MM.1S (cell line): Measurements from ENCODE around the gene SLC36A4.
A peak's percentile ranks its signal among the peaks of the same experiment; 100 is the strongest.

Experiments used
- DNase-seq: peaks from one replicate; pipeline ENCODE4 v3.0.0-alpha.2; 2015
- H2AFZ ChIP-seq: fragments of 300-600 bp; sonication (generic); 2 replicates; pipeline ENCODE4 v1.6.0; 2016; ENCODE audit warnings: antibody characterized with exemption, low read length
- H3F3A ChIP-seq: fragments of 300-600 bp; sonication (generic); 2 replicates; pipeline ENCODE4 v1.6.1; 2016; ENCODE audit warnings: mild to moderate bottlenecking, antibody characterized with exemption, low read length, moderate library complexity, mixed read lengths; ENCODE audit not compliant: insufficient read depth
- H3K27ac ChIP-seq: fragments of 300-600 bp; sonication (generic); 2 replicates; pipeline ENCODE4 v1.5.1; 2016; ENCODE audit warnings: mild to moderate bottlenecking, low read length
- H3K27me3 ChIP-seq: fragments of 300-600 bp; sonication (generic); replicated peaks from 2 replicates; pipeline ENCODE4 v1.6.0; 2016; ENCODE audit warnings: low read length; ENCODE audit not compliant: insufficient read depth
- H3K36me3 ChIP-seq: fragments of 300-600 bp; sonication (generic); replicated peaks from 2 replicates; pipeline ENCODE4 v1.6.1; 2016; ENCODE audit warnings: mild to moderate bottlenecking, low read length, mixed read lengths; ENCODE audit not compliant: insufficient read depth
- H3K4me1 ChIP-seq: fragments of 300-600 bp; sonication (generic); 2 replicates; pipeline ENCODE4 v1.6.1; 2016; ENCODE audit warnings: low read length, mixed read lengths
- H3K4me2 ChIP-seq: fragments of 300-600 bp; sonication (generic); 2 replicates; pipeline ENCODE4 v1.6.0; 2016; ENCODE audit warnings: low read depth, low read length
- H3K4me3 ChIP-seq: fragments of 300-600 bp; sonication (generic); 2 replicates; pipeline ENCODE4 v1.5.1; 2016; ENCODE audit warnings: low read length, mixed read lengths
- H3K79me2 ChIP-seq: fragments of 300-600 bp; sonication (generic); 2 replicates; pipeline ENCODE4 v1.6.1; 2016; ENCODE audit warnings: mixed run types, low read length, mixed read lengths
- H3K9ac ChIP-seq: fragments of 300-600 bp; sonication (generic); 2 replicates; pipeline ENCODE4 v1.6.1; 2016; ENCODE audit warnings: low read length, mixed read lengths
- H3K9me2 ChIP-seq: fragments of 300-600 bp; sonication (generic); replicated peaks from 2 replicates; pipeline ENCODE4 v1.6.1; 2016; ENCODE audit warnings: mild to moderate bottlenecking, low read length, mixed read lengths; ENCODE audit not compliant: insufficient read depth
- H3K9me3 ChIP-seq: fragments of 300-600 bp; sonication (generic); replicated peaks from 2 replicates; pipeline ENCODE4 v1.6.1; 2016; ENCODE audit warnings: mild to moderate bottlenecking, low read length, mixed read lengths; ENCODE audit not compliant: insufficient read depth
- H4K20me1 ChIP-seq: fragments of 300-600 bp; sonication (generic); 2 replicates; pipeline ENCODE4 v1.6.1; 2016; ENCODE audit warnings: mild to moderate bottlenecking, low read length, moderate library complexity, mixed read lengths; ENCODE audit not compliant: insufficient read depth
- EZH2 ChIP-seq: fragments of 300-600 bp; sonication (generic); optimal IDR thresholded peaks from 2 replicates; pipeline ENCODE3; 2017; ENCODE audit warnings: low read depth, mild to moderate bottlenecking, antibody characterized with exemption, low read length, mixed read lengths
- EZH2phosphoT487 ChIP-seq: fragments of 300-600 bp; sonication (generic); IDR thresholded peaks from 2 replicates; pipeline ENCODE4 v1.6.1; 2018; ENCODE audit warnings: antibody characterized with exemption, low read length
- TF ChIP-seq, protein P1 (sequence below): fragments of 300-600 bp; sonication (generic); IDR thresholded peaks from 2 replicates; pipeline ENCODE4 v1.5.1; 2016; ENCODE audit warnings: antibody characterized with exemption, low read length, mixed read lengths

The SLC36A4 gene

GRCh38 chr11:93199616-93200015, 1.8 kb upstream of the SLC36A4 start:
- Histone ChIP-seq H3K9me2 (no peaks in the 10 kb centered on the region), H3K27me3 (no peaks in the 10 kb centered on the region), H3K9me3 (no peaks in the 10 kb centered on the region), H3K36me3 (no peaks in the 10 kb centered on the region), H3F3A (peaks cover 4% of the 10 kb centered on the region; the same call in 1 of the 2 replicates), H3K4me3 (no peak overlapping the region), H3K27ac (no peak overlapping the region), H4K20me1 (no peaks in the 10 kb centered on the region), H3K79me2 (peaks cover 25% of the 10 kb centered on the region), H2AFZ (no peak overlapping the region), H3K4me2 (no peak overlapping the region), H3K4me1 (no peaks in the 10 kb centered on the region), H3K9ac (no peak overlapping the region)
- TF ChIP-seq, protein P1, sequence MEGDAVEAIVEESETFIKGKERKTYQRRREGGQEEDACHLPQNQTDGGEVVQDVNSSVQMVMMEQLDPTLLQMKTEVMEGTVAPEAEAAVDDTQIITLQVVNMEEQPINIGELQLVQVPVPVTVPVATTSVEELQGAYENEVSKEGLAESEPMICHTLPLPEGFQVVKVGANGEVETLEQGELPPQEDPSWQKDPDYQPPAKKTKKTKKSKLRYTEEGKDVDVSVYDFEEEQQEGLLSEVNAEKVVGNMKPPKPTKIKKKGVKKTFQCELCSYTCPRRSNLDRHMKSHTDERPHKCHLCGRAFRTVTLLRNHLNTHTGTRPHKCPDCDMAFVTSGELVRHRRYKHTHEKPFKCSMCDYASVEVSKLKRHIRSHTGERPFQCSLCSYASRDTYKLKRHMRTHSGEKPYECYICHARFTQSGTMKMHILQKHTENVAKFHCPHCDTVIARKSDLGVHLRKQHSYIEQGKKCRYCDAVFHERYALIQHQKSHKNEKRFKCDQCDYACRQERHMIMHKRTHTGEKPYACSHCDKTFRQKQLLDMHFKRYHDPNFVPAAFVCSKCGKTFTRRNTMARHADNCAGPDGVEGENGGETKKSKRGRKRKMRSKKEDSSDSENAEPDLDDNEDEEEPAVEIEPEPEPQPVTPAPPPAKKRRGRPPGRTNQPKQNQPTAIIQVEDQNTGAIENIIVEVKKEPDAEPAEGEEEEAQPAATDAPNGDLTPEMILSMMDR: no peak
- DNase-seq: no peak

DNA sequence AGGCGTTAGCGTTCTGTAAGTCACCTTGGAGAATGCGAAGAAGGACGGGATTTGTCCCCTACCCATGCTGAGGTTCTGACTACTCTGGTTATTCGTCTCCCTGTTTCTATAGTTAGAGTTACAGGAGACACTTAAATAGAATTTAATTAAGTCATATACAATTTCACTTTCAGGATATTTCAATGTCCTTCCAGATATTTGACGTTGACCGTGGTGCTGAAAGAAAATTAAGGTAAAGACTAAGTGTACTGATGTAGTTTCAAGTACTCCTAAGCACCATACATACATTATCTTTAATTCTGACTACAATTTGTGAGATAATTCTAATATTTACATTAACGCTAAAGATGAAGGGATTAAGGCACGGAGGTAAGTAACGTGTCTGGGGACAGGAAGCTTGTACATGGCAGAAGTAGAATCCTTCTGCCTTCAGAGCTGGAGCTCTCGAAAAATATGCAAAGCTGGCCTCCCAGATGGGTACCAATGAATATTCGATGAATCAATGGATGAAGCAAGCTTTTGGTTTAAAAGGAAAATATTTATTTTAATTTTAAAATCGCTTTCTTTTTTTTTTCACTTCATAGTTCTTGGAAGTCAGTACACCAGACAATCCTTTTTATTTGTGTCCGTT, 539 bp upstream of the SLC36A4 start:
- Histone ChIP-seq H3K4me2 (peak overlapping the region; percentile 77), H3K9me3 (no peaks in the 10 kb centered on the region), H3K4me1 (no peaks in the 10 kb centered on the region), H3K9ac (peak overlapping the region; percentile 94; the same call in 1 of the 2 replicates), H4K20me1 (no peaks in the 10 kb centered on the region), H3F3A (peaks cover 4% of the 10 kb centered on the region; the same call in 1 of the 2 replicates), H3K79me2 (peaks cover 30% of the 10 kb centered on the region), H2AFZ (peak overlapping the region; percentile 87), H3K4me3 (peak overlapping the region; percentile 79), H3K27ac (peak overlapping the region; percentile 82; the same call in 1 of the 2 replicates), H3K9me2 (no peaks in the 10 kb centered on the region), H3K36me3 (no peaks in the 10 kb centered on the region), H3K27me3 (no peaks in the 10 kb centered on the region)
- TF ChIP-seq EZH2phosphoT487 (no peak), EZH2 (no peak)
- TF ChIP-seq, protein P1: no peak
- peak; percentile 47 for DNase-seq

- Histone ChIP-seq H3K9me2 (no peaks in the 10 kb centered on the region), H3K27ac (peak overlapping the region; percentile 82; the same call in 1 of the 2 replicates), H3K4me3 (peak overlapping the region; percentile 79), H4K20me1 (no peaks in the 10 kb centered on the region), H3F3A (peaks cover 4% of the 10 kb centered on the region; the same call in 1 of the 2 replicates), H3K27me3 (no peaks in the 10 kb centered on the region), H3K36me3 (no peaks in the 10 kb centered on the region), H3K79me2 (peaks cover 34% of the 10 kb centered on the region), H3K4me1 (no peaks in the 10 kb centered on the region), H3K9me3 (no peaks in the 10 kb centered on the region), H2AFZ (peak overlapping the region; percentile 87), H3K9ac (peak overlapping the region; percentile 94), H3K4me2 (peak overlapping the region; percentile 77)
- no peak for DNase-seq
- no peak for TF ChIP-seq EZH2
- TF ChIP-seq, protein P1: peak; percentile 36
These were observed 893 bp downstream of the SLC36A4 start for GRCh38 chr11:93196816-93197379.
